ENCODE results near the gene UBE2D3. TPM values are rescaled to one million over a fixed set of nuclear protein-coding genes. Genes with fewer than 3 reads are reported as not detected.

Gene UBE2D3
- total and polyA plus RNA-seq, 2 donors from 2014 or later, result 173 to 262 TPM

DNA sequence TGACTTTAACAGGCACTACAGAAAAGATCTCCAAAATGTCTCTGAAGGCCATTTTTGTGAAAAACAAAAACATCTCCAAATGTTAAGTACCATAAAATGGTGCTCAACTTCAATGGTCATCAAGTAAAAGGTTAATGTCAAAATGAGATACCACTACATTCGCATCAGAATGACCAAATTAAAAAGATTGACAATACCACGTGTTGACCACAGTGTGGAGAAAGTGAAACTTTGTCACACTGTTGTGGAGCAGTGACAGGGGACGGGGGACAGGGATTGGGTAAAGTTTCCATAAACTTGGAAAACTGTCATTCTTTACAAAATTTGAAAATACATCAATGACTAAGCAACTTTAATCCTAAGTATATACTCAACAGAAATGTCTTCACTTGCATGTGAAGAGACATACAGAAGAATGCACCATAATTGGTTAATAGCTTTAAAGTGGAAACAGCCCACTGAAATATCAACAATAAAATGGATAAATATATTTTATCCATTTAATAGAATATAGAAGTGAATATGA, 22.3 kb upstream of the UBE2D3 start:
- Histone ChIP-seq H3K9ac (ENCODE audit: low read length in 3 of 3) (no peak overlapping the region), H3K27me3 (ENCODE audit: control insufficient read depth, insufficient read depth, low read length) (no peaks in the 10 kb centered on the region), H3K9me3 (ENCODE audit: control insufficient read depth in 2 of 3, insufficient read depth in 1 of 3, low read length in 3 of 3) (no peaks in the 10 kb centered on the region), H3K4me3 (ENCODE audit: low read length in 3 of 3) (no peak overlapping the region), H3K4me1 (ENCODE audit: control insufficient read depth in 2 of 3, insufficient read depth in 2 of 3, low read depth in 1 of 3, low read length in 3 of 3) (no peaks in the 10 kb centered on the region), H3K36me3 (ENCODE audit: control insufficient read depth in 2 of 3, insufficient read depth in 3 of 3, low read length in 3 of 3) (no peaks in the 10 kb centered on the region), H3K27ac (ENCODE audit: low read depth in 2 of 2, low read length in 2 of 2) (no peak overlapping the region)
- no peak for DNase-seq
- FAIRE-seq, result no peak
- TF ChIP-seq, protein P1, sequence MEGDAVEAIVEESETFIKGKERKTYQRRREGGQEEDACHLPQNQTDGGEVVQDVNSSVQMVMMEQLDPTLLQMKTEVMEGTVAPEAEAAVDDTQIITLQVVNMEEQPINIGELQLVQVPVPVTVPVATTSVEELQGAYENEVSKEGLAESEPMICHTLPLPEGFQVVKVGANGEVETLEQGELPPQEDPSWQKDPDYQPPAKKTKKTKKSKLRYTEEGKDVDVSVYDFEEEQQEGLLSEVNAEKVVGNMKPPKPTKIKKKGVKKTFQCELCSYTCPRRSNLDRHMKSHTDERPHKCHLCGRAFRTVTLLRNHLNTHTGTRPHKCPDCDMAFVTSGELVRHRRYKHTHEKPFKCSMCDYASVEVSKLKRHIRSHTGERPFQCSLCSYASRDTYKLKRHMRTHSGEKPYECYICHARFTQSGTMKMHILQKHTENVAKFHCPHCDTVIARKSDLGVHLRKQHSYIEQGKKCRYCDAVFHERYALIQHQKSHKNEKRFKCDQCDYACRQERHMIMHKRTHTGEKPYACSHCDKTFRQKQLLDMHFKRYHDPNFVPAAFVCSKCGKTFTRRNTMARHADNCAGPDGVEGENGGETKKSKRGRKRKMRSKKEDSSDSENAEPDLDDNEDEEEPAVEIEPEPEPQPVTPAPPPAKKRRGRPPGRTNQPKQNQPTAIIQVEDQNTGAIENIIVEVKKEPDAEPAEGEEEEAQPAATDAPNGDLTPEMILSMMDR (IDR thresholded peaks at IDR 0.05; ENCODE audit: borderline replicate concordance, extremely low read depth, insufficient read depth), result no peak
- intact Hi-C loops (cut with DNase I), result no loop called here

DNA sequence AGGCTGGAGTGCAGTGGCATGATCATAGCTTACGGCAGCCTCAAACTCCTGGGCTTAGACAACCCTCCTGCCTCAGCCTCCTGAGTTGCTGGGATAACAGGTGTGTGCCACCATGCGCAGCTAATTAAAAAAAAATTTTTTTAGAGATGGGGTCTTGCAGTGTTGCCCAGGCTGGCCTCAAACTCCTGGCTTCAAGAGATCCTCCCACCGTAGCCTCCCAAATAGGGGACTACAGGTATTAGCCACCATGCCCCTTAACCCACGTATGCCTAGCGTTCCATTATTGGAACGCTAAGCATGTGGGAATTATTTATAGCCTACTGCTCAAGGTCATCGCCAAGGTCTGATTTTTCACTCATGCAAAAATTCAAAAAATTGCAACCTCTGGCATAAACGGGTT, 20.3 kb upstream of the UBE2D3 start:
- TF ChIP-seq, protein P1 (IDR thresholded peaks at IDR 0.05; ENCODE audit: borderline replicate concordance, extremely low read depth, insufficient read depth), result no peak
- intact Hi-C loops (cut with DNase I), result no loop called here
- Histone ChIP-seq H3K4me1 (ENCODE audit: control insufficient read depth in 2 of 3, insufficient read depth in 2 of 3, low read depth in 1 of 3, low read length in 3 of 3) (no peaks in the 10 kb centered on the region), H3K9me3 (ENCODE audit: control insufficient read depth in 2 of 3, insufficient read depth in 1 of 3, low read length in 3 of 3) (no peaks in the 10 kb centered on the region), H3K36me3 (ENCODE audit: control insufficient read depth in 2 of 3, insufficient read depth in 3 of 3, low read length in 3 of 3) (no peaks in the 10 kb centered on the region), H3K4me3 (ENCODE audit: low read length in 3 of 3) (no peak overlapping the region), H3K9ac (ENCODE audit: low read length in 3 of 3) (no peak overlapping the region), H3K27ac (ENCODE audit: low read depth in 2 of 2, low read length in 2 of 2) (no peak overlapping the region), H3K27me3 (ENCODE audit: control insufficient read depth, insufficient read depth, low read length) (no peaks in the 10 kb centered on the region)
- DNase-seq (no peak), FAIRE-seq (no peak)

DNA sequence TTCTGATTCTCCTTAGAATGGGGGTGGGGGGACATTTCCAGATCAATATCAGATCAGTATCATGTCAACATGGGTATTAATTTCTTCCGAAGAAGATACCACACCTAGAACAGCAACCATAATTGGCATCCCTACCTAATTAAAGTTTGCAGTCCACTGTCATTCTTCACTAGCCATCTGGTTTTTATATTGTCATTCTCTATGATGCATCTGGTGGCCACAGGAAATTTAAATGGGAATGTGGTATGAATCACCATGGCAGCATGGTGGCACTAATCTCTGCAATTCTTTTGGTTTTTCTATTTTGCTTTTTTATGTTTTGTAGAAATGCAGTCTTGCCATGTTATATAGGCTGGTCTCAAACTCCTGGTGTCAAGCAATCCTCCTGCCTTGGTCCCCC, 16.6 kb upstream of the UBE2D3 start:
- Histone ChIP-seq H3K9me3 (ENCODE audit: control insufficient read depth in 2 of 3, insufficient read depth in 1 of 3, low read length in 3 of 3) (no peaks in the 10 kb centered on the region), H3K9ac (ENCODE audit: low read length in 3 of 3) (no peak overlapping the region), H3K4me1 (ENCODE audit: control insufficient read depth in 2 of 3, insufficient read depth in 2 of 3, low read depth in 1 of 3, low read length in 3 of 3) (no peaks in the 10 kb centered on the region), H3K36me3 (ENCODE audit: control insufficient read depth in 2 of 3, insufficient read depth in 3 of 3, low read length in 3 of 3) (no peaks in the 10 kb centered on the region), H3K27me3 (ENCODE audit: control insufficient read depth, insufficient read depth, low read length) (no peaks in the 10 kb centered on the region), H3K4me3 (ENCODE audit: low read length in 3 of 3) (no peak overlapping the region), H3K27ac (ENCODE audit: low read depth in 2 of 2, low read length in 2 of 2) (no peak overlapping the region)
- intact Hi-C loops (cut with DNase I), result no loop called here
- DNase-seq (no peak), FAIRE-seq (no peak)
- TF ChIP-seq, protein P1 (IDR thresholded peaks at IDR 0.05; ENCODE audit: borderline replicate concordance, extremely low read depth, insufficient read depth), result no peak

DNA sequence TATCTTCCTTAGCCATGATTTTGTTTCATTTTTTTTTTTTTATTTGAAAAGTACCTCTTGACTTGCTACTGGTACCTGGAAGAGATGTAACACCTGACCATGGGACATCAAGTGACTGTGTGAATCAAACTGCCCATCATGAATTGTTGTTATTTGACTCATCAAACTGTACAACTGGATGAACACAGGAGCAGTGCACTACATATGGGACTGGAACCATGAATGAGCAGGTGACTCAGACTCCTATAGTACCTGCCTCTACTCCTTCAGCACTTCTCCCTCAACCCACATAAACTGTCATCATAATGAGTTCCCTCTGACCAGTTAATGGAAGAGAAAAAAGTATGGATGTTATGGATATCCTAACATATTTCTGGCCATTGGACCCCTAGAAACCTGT, 15.9 kb upstream of the UBE2D3 start:
- no peak for DNase-seq
- intact Hi-C loops (cut with DNase I), result no loop called here
- no peak overlapping the region for H3K9ac ChIP-seq (ENCODE audit: low read length in 3 of 3)
- no peaks in the 10 kb centered on the region for H3K9me3 ChIP-seq (ENCODE audit: control insufficient read depth in 2 of 3, insufficient read depth in 1 of 3, low read length in 3 of 3)
- FAIRE-seq, result no peak
- H3K36me3 ChIP-seq (ENCODE audit: control insufficient read depth in 2 of 3, insufficient read depth in 3 of 3, low read length in 3 of 3), result no peaks in the 10 kb centered on the region
- H3K27me3 ChIP-seq (ENCODE audit: control insufficient read depth, insufficient read depth, low read length), result no peaks in the 10 kb centered on the region
- no peak overlapping the region for H3K27ac ChIP-seq (ENCODE audit: low read depth in 2 of 2, low read length in 2 of 2)
- H3K4me1 ChIP-seq (ENCODE audit: control insufficient read depth in 2 of 3, insufficient read depth in 2 of 3, low read depth in 1 of 3, low read length in 3 of 3), result no peaks in the 10 kb centered on the region
- TF ChIP-seq, protein P1 (IDR thresholded peaks at IDR 0.05; ENCODE audit: borderline replicate concordance, extremely low read depth, insufficient read depth), result no peak
- H3K4me3 ChIP-seq (ENCODE audit: low read length in 3 of 3), result no peak overlapping the region

Measured in kidney (tissue), 14 donors.